Measurements from ENCODE around the gene FOXA2. TPM values are rescaled to one million over a fixed set of nuclear protein-coding genes. Genes with fewer than 3 reads are reported as not detected.

Gene FOXA2
- total RNA-seq = not detected in 2 replicates

DNA sequence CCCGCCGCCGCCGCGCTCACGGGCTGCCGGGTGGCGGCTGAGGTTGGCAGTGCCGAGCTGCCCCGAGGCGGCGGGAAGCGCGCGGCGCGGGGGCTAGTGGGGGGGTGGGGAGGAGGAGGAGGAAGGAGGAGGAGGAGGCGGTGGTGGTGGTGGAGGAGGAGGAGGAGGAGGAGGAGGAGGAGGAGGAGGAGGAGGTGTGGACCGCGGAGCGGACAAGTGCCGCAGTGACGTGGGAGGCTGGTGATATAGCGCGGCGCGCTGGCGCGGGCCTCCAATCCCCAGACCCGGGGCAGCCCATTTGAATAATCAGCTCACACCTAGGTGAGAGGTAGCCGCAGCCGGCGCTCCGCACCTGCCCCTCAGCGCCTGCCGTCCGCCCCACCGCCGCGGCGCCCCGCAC is at the start of gene FOXA2:
TSS of gene FOXA2 (minus strand) at position 51 of the 400 bp plus-strand sequence. CDS start 294 bp downstream, outside the sequence.

All from regular cardiac myocyte (primary cell).